HG03097 (cell line): ENCODE measurements around the gene RFX7.

Source experiments
- ATAC-seq: cut with Tn5 transposase; IDR thresholded peaks from one replicate; pipeline ENCODE4 v1.9.1; 2021; ENCODE audit not compliant: unreplicated experiment, low FRiP score

Gene RFX7

GRCh38 chr15:56053046-56053400, 190.7 kb downstream of the RFX7 start:
- ATAC-seq, result no peak

GRCh38 chr15:56052395-56053045, 191.2 kb downstream of the RFX7 start:
- no peak for ATAC-seq

- ATAC-seq, result no peak
Measured at GRCh38 chr15:56051676-56052075, 192.0 kb downstream of the RFX7 start.

GRCh38 chr15:56049577-56049976, 194.1 kb downstream of the RFX7 start:
- no peak for ATAC-seq

- no peak for ATAC-seq
Measured at GRCh38 chr15:56047354-56047753, 196.3 kb downstream of the RFX7 start.

- ATAC-seq, result no peak
Measured at GRCh38 chr15:56045068-56045748, 198.5 kb downstream of the RFX7 start.

GRCh38 chr15:56042982-56043980, 200.4 kb downstream of the RFX7 start:
- no peak for ATAC-seq

GRCh38 chr15:56042498-56042897, 201.2 kb downstream of the RFX7 start:
- ATAC-seq, result no peak

GRCh38 chr15:56042031-56042430, 201.6 kb downstream of the RFX7 start:
- no peak for ATAC-seq

GRCh38 chr15:56040081-56041035, 203.3 kb downstream of the RFX7 start:
- ATAC-seq, result no peak

GRCh38 chr15:56038707-56039106, 205.0 kb downstream of the RFX7 start:
- no peak for ATAC-seq

GRCh38 chr15:56038015-56038414, 205.7 kb downstream of the RFX7 start:
- ATAC-seq, result no peak
